ENCODE measurements around the gene BRCC3.
A peak's percentile ranks its signal among the peaks of the same experiment; 100 is the strongest.

- TF ChIP-seq, protein P1, sequence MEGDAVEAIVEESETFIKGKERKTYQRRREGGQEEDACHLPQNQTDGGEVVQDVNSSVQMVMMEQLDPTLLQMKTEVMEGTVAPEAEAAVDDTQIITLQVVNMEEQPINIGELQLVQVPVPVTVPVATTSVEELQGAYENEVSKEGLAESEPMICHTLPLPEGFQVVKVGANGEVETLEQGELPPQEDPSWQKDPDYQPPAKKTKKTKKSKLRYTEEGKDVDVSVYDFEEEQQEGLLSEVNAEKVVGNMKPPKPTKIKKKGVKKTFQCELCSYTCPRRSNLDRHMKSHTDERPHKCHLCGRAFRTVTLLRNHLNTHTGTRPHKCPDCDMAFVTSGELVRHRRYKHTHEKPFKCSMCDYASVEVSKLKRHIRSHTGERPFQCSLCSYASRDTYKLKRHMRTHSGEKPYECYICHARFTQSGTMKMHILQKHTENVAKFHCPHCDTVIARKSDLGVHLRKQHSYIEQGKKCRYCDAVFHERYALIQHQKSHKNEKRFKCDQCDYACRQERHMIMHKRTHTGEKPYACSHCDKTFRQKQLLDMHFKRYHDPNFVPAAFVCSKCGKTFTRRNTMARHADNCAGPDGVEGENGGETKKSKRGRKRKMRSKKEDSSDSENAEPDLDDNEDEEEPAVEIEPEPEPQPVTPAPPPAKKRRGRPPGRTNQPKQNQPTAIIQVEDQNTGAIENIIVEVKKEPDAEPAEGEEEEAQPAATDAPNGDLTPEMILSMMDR (IDR thresholded peaks at IDR 0.05) = peak; percentile 67 to 83 (median 78)
- no peak for TF ChIP-seq POLR2A (IDR thresholded peaks at IDR 0.05)
Observed at GRCh38 chrX:155056877-155057792, 14.2 kb upstream of the BRCC3 start.
